Breast epithelium (tissue), 4 donors: ENCODE results near the gene KLKB1. TPM values are rescaled to one million over a fixed set of nuclear protein-coding genes. Genes with fewer than 3 reads are reported as not detected.
A peak's percentile ranks its signal among the peaks of the same experiment; 100 is the strongest.

ENCODE experiments used
- DNase-seq, 2 donors: peaks; one replicate each; pipeline ENCODE4 v3.0.0-alpha.2; 2019; ENCODE audit warnings: low spot score in 2 of 2
- H3K27ac ChIP-seq, 2 donors: fragments of 200-600 bp; sonication (generic) in 1 of 2; one replicate each; pipeline ENCODE4 v1.5.1; 2016 to 2019; ENCODE audit warnings: mild to moderate bottlenecking in 1 of 2
- H3K27me3 ChIP-seq, 2 donors: fragments of 200-600 bp; sonication (generic) in 1 of 2; one replicate each; pipeline versions ENCODE4 v1.5.1 to v1.6.0; 2017 to 2019; ENCODE audit warnings: control low read depth in 1 of 2, mild to moderate bottlenecking in 1 of 2
- H3K36me3 ChIP-seq: fragments of 200-600 bp; one replicate; pipeline ENCODE4 v1.5.1; 2019
- H3K4me1 ChIP-seq, 2 donors: fragments of 200-600 bp; sonication (generic); one replicate each; pipeline ENCODE4 v1.5.1; 2016 to 2019; ENCODE audit warnings: control low read depth in 1 of 2
- H3K4me3 ChIP-seq, 3 donors: fragments of 200-600 bp; sonication (generic); 1 replicate in 2 of 3; 2 replicates in 1 of 3; pipeline ENCODE4 v1.5.1; 2016 to 2019; ENCODE audit warnings: mild to moderate bottlenecking in 3 of 3, moderate library complexity in 2 of 3
- H3K9me3 ChIP-seq, 2 donors: fragments of 200-600 bp; sonication (generic) in 1 of 2; one replicate each; pipeline ENCODE4 v1.5.1; 2016 to 2019; ENCODE audit warnings: control low read depth in 1 of 2
- CTCF ChIP-seq, 3 donors: fragments of 450-650 bp; IDR thresholded peaks; one replicate each; pipeline ENCODE4 v1.5.1; 2016 to 2017; ENCODE audit warnings: antibody characterized with exemption in 3 of 3, mild to moderate bottlenecking in 3 of 3, moderate library complexity in 3 of 3
- POLR2A ChIP-seq: fragments of 450-650 bp; IDR thresholded peaks from one replicate; pipeline ENCODE4 v1.6.1; 2016; ENCODE audit warnings: antibody characterized with exemption, mild to moderate bottlenecking, moderate library complexity
- POLR2AphosphoS5 ChIP-seq, 3 donors: sonication (generic); formaldehyde crosslinking; IDR thresholded peaks; one replicate each; pipeline ENCODE4 v1.6.1; 2017; ENCODE audit warnings: antibody characterized with exemption in 3 of 3
- intact Hi-C: fragments of 100-400 bp; cut with DNase I; formaldehyde crosslinking; loops from one replicate; pipeline ENCODE4 v1.15.1; 2023; ENCODE audit warnings: low total_unique reads
- total RNA-seq, 3 donors: library from RNA; depleted of rRNA; stranded (reverse); fragments of >200 nt; gene quantifications; one replicate each; pipeline ENCODE4 v1.1.0, GENCODE V29; 2016

The KLKB1 gene
- total RNA-seq, 3 donors from 2014 or later = 0.33 to 1.2 (median 0.96) TPM

- no peak overlapping the region for H3K27ac ChIP-seq
- no peak overlapping the region for H3K4me3 ChIP-seq
- DNase-seq = no peak
- TF ChIP-seq POLR2A (no peak), CTCF (IDR thresholded peaks at IDR 0.05) (no peak), POLR2AphosphoS5 (IDR thresholded peaks at IDR 0.05) (no peak)
- H3K4me1 ChIP-seq = no peaks in the 10 kb centered on the region
- no peaks in the 10 kb centered on the region for H3K9me3 ChIP-seq
- intact Hi-C loops = no loop called here
- no peaks in the 10 kb centered on the region for H3K27me3 ChIP-seq
- H3K36me3 ChIP-seq = no peaks in the 10 kb centered on the region
Observed at GRCh38 chr4:186201010-186201409, 26.3 kb upstream of the KLKB1 start.

- H3K36me3 ChIP-seq = no peaks in the 10 kb centered on the region
- no peaks in the 10 kb centered on the region for H3K27me3 ChIP-seq
- H3K4me3 ChIP-seq = no peak overlapping the region
- no peak for DNase-seq
- H3K27ac ChIP-seq = peak overlapping the region in 1 of 2 donors; percentile 1
- H3K9me3 ChIP-seq = no peaks in the 10 kb centered on the region
- TF ChIP-seq POLR2A (no peak), CTCF (IDR thresholded peaks at IDR 0.05) (peak; percentile 47 to 59 (median 54)), POLR2AphosphoS5 (IDR thresholded peaks at IDR 0.05) (no peak)
- H3K4me1 ChIP-seq = no peaks in the 10 kb centered on the region
- intact Hi-C loops = no loop called here
Observed at GRCh38 chr4:186201535-186202230, 25.6 kb upstream of the KLKB1 start.

- Histone ChIP-seq H3K36me3 (no peaks in the 10 kb centered on the region), H3K9me3 (no peaks in the 10 kb centered on the region), H3K4me1 (no peaks in the 10 kb centered on the region), H3K27ac (no peak overlapping the region), H3K27me3 (no peaks in the 10 kb centered on the region), H3K4me3 (no peak overlapping the region)
- intact Hi-C loops = no loop called here
- TF ChIP-seq CTCF (IDR thresholded peaks at IDR 0.05) = no peak
- no peak for TF ChIP-seq POLR2A
- TF ChIP-seq POLR2AphosphoS5 (IDR thresholded peaks at IDR 0.05) = no peak
- DNase-seq = no peak
Observed at GRCh38 chr4:186202490-186203140, 24.7 kb upstream of the KLKB1 start.

- no peak for DNase-seq
- Histone ChIP-seq H3K27me3 (no peaks in the 10 kb centered on the region), H3K4me1 (no peaks in the 10 kb centered on the region), H3K9me3 (no peaks in the 10 kb centered on the region), H3K4me3 (no peak overlapping the region), H3K36me3 (no peaks in the 10 kb centered on the region), H3K27ac (no peak overlapping the region)
- intact Hi-C loops = no loop called here
- no peak for TF ChIP-seq POLR2AphosphoS5 (IDR thresholded peaks at IDR 0.05)
- TF ChIP-seq POLR2A = no peak
- TF ChIP-seq CTCF (IDR thresholded peaks at IDR 0.05) = no peak
Observed at GRCh38 chr4:186203406-186203805, 23.9 kb upstream of the KLKB1 start.

- H3K27me3 ChIP-seq = no peaks in the 10 kb centered on the region
- TF ChIP-seq CTCF (IDR thresholded peaks at IDR 0.05) = no peak
- no peak for TF ChIP-seq POLR2A
- no peak for TF ChIP-seq POLR2AphosphoS5 (IDR thresholded peaks at IDR 0.05)
- H3K27ac ChIP-seq = peak overlapping the region in 1 of 2 donors; percentile 83
- DNase-seq = no peak
- no peaks in the 10 kb centered on the region for H3K36me3 ChIP-seq
- H3K4me1 ChIP-seq = no peaks in the 10 kb centered on the region
- no peaks in the 10 kb centered on the region for H3K9me3 ChIP-seq
- intact Hi-C loops = no loop called here
- H3K4me3 ChIP-seq = peak overlapping the region in 2 of 3 donors; percentile 22 to 62
Observed at GRCh38 chr4:186204103-186204559, 23.2 kb upstream of the KLKB1 start.
